HL-60 (cell line): ENCODE data around the gene TPCN2.

Source experiments
- DNase-seq, 2 experiments: peaks; one replicate each; pipeline ENCODE4 v3.0.0-alpha.2; 2010 to 2020; ENCODE audit warnings: low read depth in 1 of 2, low spot score in 1 of 2
- H3K27ac ChIP-seq: fragments of 250-450 bp; sonication (Bioruptor Pico); replicated peaks from 2 replicates; pipeline ENCODE4 v1.5.1; 2020; ENCODE audit warnings: mild to moderate bottlenecking, moderate library complexity
- H3K27me3 ChIP-seq: fragments of 250-450 bp; sonication (Bioruptor Pico); 2 replicates; pipeline ENCODE4 v1.5.1; 2021; ENCODE audit warnings: mild to moderate bottlenecking, moderate library complexity; ENCODE audit not compliant: insufficient read depth, poor library complexity, severe bottlenecking
- H3K4me3 ChIP-seq: replicated peaks from 2 replicates; pipeline ENCODE4 v1.5.1; 2011; ENCODE audit warnings: mild to moderate bottlenecking, control low read depth, low read length; ENCODE audit not compliant: insufficient read depth
- CTCF ChIP-seq: IDR thresholded peaks from one replicate; pipeline ENCODE4 v1.5.1; 2011; ENCODE audit warnings: low read length, control low read depth, inconsistent platforms; ENCODE audit not compliant: insufficient read depth
- GABPA ChIP-seq: IDR thresholded peaks from 2 replicates; pipeline ENCODE4 v1.6.1; 2012; ENCODE audit warnings: low read depth
- POLR2AphosphoS5 ChIP-seq: IDR thresholded peaks from 2 replicates; pipeline ENCODE4 v1.6.1; 2012; ENCODE audit warnings: low read depth
- REST ChIP-seq: IDR thresholded peaks from 2 replicates; pipeline ENCODE4 v1.6.1; 2012; ENCODE audit warnings: low read depth; ENCODE audit not compliant: insufficient replicate concordance
- SPI1 ChIP-seq: IDR thresholded peaks from 2 replicates; pipeline ENCODE4 v1.6.1; 2012; ENCODE audit warnings: low read depth, mild to moderate bottlenecking, borderline replicate concordance

Gene TPCN2

GRCh38 chr11:69111624-69112542 lies 63.2 kb downstream of the TPCN2 start:
- no peak for TF ChIP-seq POLR2AphosphoS5
- no peak for TF ChIP-seq CTCF
- TF ChIP-seq SPI1, result no peak
- no peak for TF ChIP-seq REST
- no peak for TF ChIP-seq GABPA

GRCh38 chr11:69113226-69113625 lies 64.5 kb downstream of the TPCN2 start:
- H3K27ac ChIP-seq, result no peak overlapping the region
- H3K27me3 ChIP-seq, result no peaks in the 10 kb centered on the region
- DNase-seq, result no peak
- TF ChIP-seq POLR2AphosphoS5 (no peak), SPI1 (no peak), GABPA (no peak)
- H3K4me3 ChIP-seq, result no peak overlapping the region

More at GRCh38 chr11:69111624-69112542, 63.2 kb downstream of the TPCN2 start:
- no peaks in the 10 kb centered on the region for H3K27me3 ChIP-seq
- H3K27ac ChIP-seq, result no peak overlapping the region
- no peak for DNase-seq
- H3K4me3 ChIP-seq, result no peak overlapping the region

GRCh38 chr11:69113646-69114340 lies 65.1 kb downstream of the TPCN2 start:
- DNase-seq, result no peak
- Histone ChIP-seq H3K27ac (no peak overlapping the region), H3K27me3 (no peaks in the 10 kb centered on the region), H3K4me3 (no peak overlapping the region)
- TF ChIP-seq CTCF (no peak), POLR2AphosphoS5 (no peak), GABPA (no peak), REST (no peak)

- Histone ChIP-seq H3K4me3 (no peak overlapping the region), H3K27ac (no peak overlapping the region), H3K27me3 (no peaks in the 10 kb centered on the region)
- DNase-seq, result no peak
- TF ChIP-seq REST, result no peak
Measured at GRCh38 chr11:69114362-69114761, 65.6 kb downstream of the TPCN2 start.
